Mammary epithelial cell (primary cell): ENCODE measurements around the gene SLC16A11.

ENCODE experiments used
- CTCF ChIP-seq, 2 donors: IDR thresholded peaks in 1 of 2; conservative IDR thresholded peaks in 1 of 2; 2 replicates each; pipeline ENCODE4 v1.5.1; 2011 to 2012; ENCODE audit warnings: inconsistent platforms in 2 of 2, low read length in 2 of 2, mild to moderate bottlenecking in 2 of 2, control low read depth in 1 of 2, low read depth in 1 of 2; ENCODE audit not compliant: insufficient read depth in 1 of 2; ENCODE audit errors: extremely low read depth in 1 of 2
- EZH2 ChIP-seq: IDR thresholded peaks from 2 replicates; pipeline ENCODE4 v1.6.1; 2012; ENCODE audit warnings: low read length, inconsistent platforms, borderline replicate concordance

- no peak for TF ChIP-seq CTCF (conservative IDR thresholded peaks at IDR 0.05 in 1 of 2, IDR thresholded peaks at IDR 0.05 in 1 of 2; ENCODE audit: extremely low read depth in 1 of 2, insufficient read depth in 1 of 2, low read depth in 1 of 2, low read length in 2 of 2)
- no peak for TF ChIP-seq EZH2
Observed at GRCh38 chr17:7068268-7068667, 24.4 kb upstream of the SLC16A11 start.
